ENCODE data around the gene ABHD17A. TPM values are rescaled to one million over a fixed set of nuclear protein-coding genes. Genes with fewer than 3 reads are reported as not detected.

The ABHD17A gene
- total and polyA plus RNA-seq, 2 of the 8 experiments (the other 6 are each of a cell fraction or from before 2014, with no cell fraction given), result 41.2 to 87.4 TPM

GRCh38 chr19:1883784-1884183 is 1.5 kb downstream of the ABHD17A start (continued):
- TF ChIP-seq FOSL1 (IDR thresholded peaks at IDR 0.05; ENCODE audit: insufficient read depth, low read depth, low read length), result no peak
- TF ChIP-seq MAX (IDR thresholded peaks at IDR 0.05), result no peak
- no peak for TF ChIP-seq NANOG (IDR thresholded peaks at IDR 0.05; ENCODE audit: insufficient read depth, low read depth, low read length, poor library complexity, severe bottlenecking)
